A549 (cell line): ENCODE measurements around the gene GPR62. TPM values are rescaled to one million over a fixed set of nuclear protein-coding genes. Genes with fewer than 3 reads are reported as not detected.

ENCODE experiments used
- ATAC-seq, 2 experiments: fragments of 200-7000 bp in 1 of 2; fragments of >200 bp in 1 of 2; cut with Nextera tagmentation in 1 of 2; cut with Tn5 transposase in 1 of 2; 3 replicates each; pipeline versions ENCODE4 v1.8.0 to v1.9.1; 2018 to 2020; ENCODE audit warnings: mild to moderate bottlenecking in 1 of 2, moderate library complexity in 1 of 2
- CTCF ChIA-PET: fragments of 300-600 bp; sonication (Branson Sonifier 250); formaldehyde crosslinking; extraction: SDS; loops from one replicate; lab custom pipeline; 2021; ENCODE audit warnings: antibody characterized with exemption, inconsistent platforms; lab: Yijun Ruan, JAX
- POLR2A ChIA-PET: fragments of 350-600 bp; formaldehyde crosslinking; extraction: SDS; loops from one replicate; lab custom pipeline; 2021; ENCODE audit warnings: antibody characterized with exemption, inconsistent platforms; lab: Yijun Ruan, JAX
- DNase-seq, 2 experiments: peaks; one replicate each; pipeline versions ENCODE4 v3.0.0 to v3.0.0-alpha.2; 2011 to 2016; ENCODE audit warnings: low read depth in 1 of 2, low spot score in 1 of 2
- FAIRE-seq: peaks from 2 replicates; lab custom pipeline; 2011; peaks lifted over from hg19 to GRCh38; lab: Jason Lieb, UNC
- H3K27ac ChIP-seq, 2 experiments: fragments of >200 bp; sonication (Bioruptor Twin); formaldehyde crosslinking; 3 replicates each; pipeline ENCODE4 v1.5.1; 2016 to 2017
- H3K4me1 ChIP-seq: fragments of >200 bp; sonication (Bioruptor Twin); formaldehyde crosslinking; 3 replicates; pipeline ENCODE4 v1.6.1; 2016
- H3K4me2 ChIP-seq: fragments of >200 bp; sonication (Bioruptor Twin); formaldehyde crosslinking; 3 replicates; pipeline ENCODE4 v1.6.1; 2016
- H3K4me3 ChIP-seq: fragments of >200 bp; sonication (Bioruptor Twin); formaldehyde crosslinking; 3 replicates; pipeline ENCODE4 v1.5.1; 2016
- H3K9me3 ChIP-seq: fragments of >200 bp; sonication (Bioruptor Twin); formaldehyde crosslinking; 3 replicates; pipeline ENCODE4 v1.6.1; 2016
- BHLHE40 ChIP-seq: IDR thresholded peaks from 2 replicates; pipeline ENCODE4 v1.6.1; 2012; ENCODE audit warnings: low read depth, low read length, inconsistent platforms
- CBX2 ChIP-seq: fragments of 200-600 bp; sonication (generic); IDR thresholded peaks from 2 replicates; pipeline ENCODE4 v1.6.1; 2016; ENCODE audit warnings: low read depth, mild to moderate bottlenecking, borderline replicate concordance
- HMGXB4 ChIP-seq: fragments of 250-450 bp; sonication (Bioruptor Pico); IDR thresholded peaks from 2 replicates; pipeline ENCODE4 v1.5.0; 2021; ENCODE audit warnings: mild to moderate bottlenecking, moderate library complexity, borderline replicate concordance
- HOXB5 ChIP-seq: fragments of 250-450 bp; sonication (Bioruptor Pico); IDR thresholded peaks from 2 replicates; pipeline ENCODE4 v1.5.0; 2020; ENCODE audit warnings: mild to moderate bottlenecking, moderate library complexity
- JUN ChIP-seq, 2 experiments: fragments of >200 bp; sonication (Bioruptor Twin); formaldehyde crosslinking; IDR thresholded peaks; 2 replicates in 1 of 2; 3 replicates in 1 of 2; pipeline ENCODE4 v1.6.1; 2016 to 2017
- PHF8 ChIP-seq: fragments of 200-600 bp; sonication (generic); IDR thresholded peaks from 2 replicates; pipeline ENCODE4 v1.6.1; 2016; ENCODE audit warnings: low read depth, mild to moderate bottlenecking, antibody characterized with exemption, moderate library complexity, borderline replicate concordance
- POLR2A ChIP-seq: IDR thresholded peaks from 2 replicates; pipeline ENCODE4 v1.6.1; 2012; ENCODE audit warnings: mild to moderate bottlenecking, low read length
- RNF2 ChIP-seq: fragments of 200-600 bp; sonication (generic); IDR thresholded peaks from 2 replicates; pipeline ENCODE4 v1.6.1; 2016; ENCODE audit warnings: low read depth, mild to moderate bottlenecking, antibody characterized with exemption, moderate library complexity, borderline replicate concordance
- TP53 ChIP-seq: fragments of 250-450 bp; sonication (Bioruptor Pico); IDR thresholded peaks from 2 replicates; pipeline ENCODE4 v1.5.0; 2021; ENCODE audit warnings: mild to moderate bottlenecking, moderate library complexity
- ZSCAN20 ChIP-seq: fragments of 250-450 bp; sonication (Bioruptor Pico); IDR thresholded peaks from 2 replicates; pipeline ENCODE4 v1.8.0; 2022; ENCODE audit warnings: mild to moderate bottlenecking, moderate library complexity
- WGBS: methylation state at CpG from one replicate; pipeline ENCODE4 v1.1.6; 2017; ENCODE audit errors: missing lambda C conversion rate; 5-methylcytosine and 5-hydroxymethylcytosine counted together
- polyA plus RNA-seq, 4 experiments: library from polyadenylated mRNA; depleted of rRNA in 3 of 4; stranded (reverse); fragments of >200 nt; fragmentation: RNase III in 1 of 4; extraction: RNeasy Plus Mini Kit Qiagen cat#74134 plus additional on column Dnase treatment in 1 of 4; gene quantifications; 2 replicates in 3 of 4; 3 replicates in 1 of 4; pipeline ENCODE4 v1.2.3, GENCODE V29; 2011 to 2017
- TF ChIP-seq, protein P1 (sequence below): fragments of >200 bp; sonication (Bioruptor Twin); formaldehyde crosslinking; IDR thresholded peaks from 3 replicates; pipeline ENCODE4 v1.6.1; 2016

GPR62 gene
- polyA plus RNA-seq, 2 of the 4 experiments (the other 2 are of a cell fraction), result 0.05 TPM; not detected in 1

- no peaks in the 10 kb centered on the region for H3K9me3 ChIP-seq
- CTCF ChIA-PET, result interaction anchor here (0.6 to 7.1 kb wide), 17 partner anchors 9 to 1358 kb away, joined by 3 to 59 read pairs (median 6); partner anchors contain the start of genes ACY1, GPR62, PARP3 and RPL29
- no peak for TF ChIP-seq RNF2
- no peak for FAIRE-seq
- peak; percentile 28 to 48; a peak in 5 of 6 replicates for ATAC-seq
- 26% methylated on average over 14 of the region's 30 CpGs for WGBS
- peak overlapping the region; percentile 99 for H3K27ac ChIP-seq
- H3K4me3 ChIP-seq, result peak overlapping the region; percentile 87
- no peak for DNase-seq
- H3K4me1 ChIP-seq, result peaks cover 14% of the 10 kb centered on the region
- POLR2A ChIA-PET, result interaction anchor here (1.1 to 2.5 kb wide), 4 partner anchors 9 to 32 kb away, joined by 3 to 28 read pairs (median 11); partner anchors contain the start of genes ACY1, PARP3, RPL29 and RRP9
- peak overlapping the region; percentile 91 for H3K4me2 ChIP-seq
Observed at GRCh38 chr3:51974277-51974962, 19.2 kb downstream of the GPR62 start.

- DNase-seq, result peak; percentile 55 to 68
- peak in 1 of 2 experiments; percentile 24; a peak in 1 of 5 replicates for TF ChIP-seq JUN (IDR thresholded peaks at IDR 0.05)
- TF ChIP-seq BHLHE40, result no peak
- TF ChIP-seq, protein P1, sequence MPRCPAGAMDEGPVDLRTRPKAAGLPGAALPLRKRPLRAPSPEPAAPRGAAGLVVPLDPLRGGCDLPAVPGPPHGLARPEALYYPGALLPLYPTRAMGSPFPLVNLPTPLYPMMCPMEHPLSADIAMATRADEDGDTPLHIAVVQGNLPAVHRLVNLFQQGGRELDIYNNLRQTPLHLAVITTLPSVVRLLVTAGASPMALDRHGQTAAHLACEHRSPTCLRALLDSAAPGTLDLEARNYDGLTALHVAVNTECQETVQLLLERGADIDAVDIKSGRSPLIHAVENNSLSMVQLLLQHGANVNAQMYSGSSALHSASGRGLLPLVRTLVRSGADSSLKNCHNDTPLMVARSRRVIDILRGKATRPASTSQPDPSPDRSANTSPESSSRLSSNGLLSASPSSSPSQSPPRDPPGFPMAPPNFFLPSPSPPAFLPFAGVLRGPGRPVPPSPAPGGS, result 0 out of 3 replicates have a peak, but pooled peaks have one; percentile 24
- peak; percentile 86 for TF ChIP-seq POLR2A
- no peak for TF ChIP-seq HOXB5 (CRISPR knock-in tag)
- peak; percentile 54; the same call in 1 of the 2 replicates for TF ChIP-seq PHF8
- no peak for TF ChIP-seq ZSCAN20 (CRISPR knock-in tag)
- TF ChIP-seq, all 56 proteins: peak for 4
- FAIRE-seq (no peak), ATAC-seq (peak; percentile 80 to 88)
- Histone ChIP-seq H3K4me3 (peak within 1 kb of the TSS; percentile 87), H3K4me1 (peaks cover 14% of the 10 kb centered on the region), H3K4me2 (peak within 1 kb of the TSS; percentile 91), H3K27ac (peak within 1 kb of the TSS; percentile 99), H3K9me3 (no peaks in the 10 kb centered on the region)
- ChIA-PET CTCF (interaction anchor here (0.8 to 7.1 kb wide), 7 partner anchors 8 to 45 kb away, joined by 4 to 59 read pairs (median 19); partner anchors contain the start of genes ACY1, GPR62, PARP3 and RRP9), POLR2A (interaction anchor here (2.5 kb wide), 1 partner anchor 33 kb away, joined by 28 read pairs; the partner anchor contains the start of genes PARP3 and RRP9)
- 33% methylated on average over 14 of the region's 63 CpGs for WGBS
Observed at GRCh38 chr3:51974963-51975851, 20.0 kb downstream of the GPR62 start, which contains the start of gene ABHD14A. Gene ABHD14A, plus strand, starts transcription at chr3:51975064. Its CDS starts 72 bp downstream, at chr3:51975136.

GRCh38 chr3:51975852-51976549 is 20.8 kb downstream of the GPR62 start:
- H3K27ac ChIP-seq, result peak overlapping the region in 1 of 2 experiments; percentile 99; a peak in 2 of 6 replicates
- no peak for DNase-seq
- ATAC-seq, result no peak
- no peak for FAIRE-seq
- CTCF ChIA-PET, result interaction anchor here (3.3 to 4.0 kb wide), 2 partner anchors 12 to 32 kb away, joined by 19 to 59 read pairs; partner anchors contain the start of genes PARP3 and RRP9
- POLR2A ChIA-PET, result no interaction called here
- H3K4me3 ChIP-seq, result no peak overlapping the region; the same call in 2 of the 3 replicates
- peaks cover 14% of the 10 kb centered on the region for H3K4me1 ChIP-seq
- no peaks in the 10 kb centered on the region for H3K9me3 ChIP-seq
- no peak for TF ChIP-seq TP53 (CRISPR knock-in tag)
- TF ChIP-seq HMGXB4 (CRISPR knock-in tag), result no peak
- TF ChIP-seq CBX2, result no peak
- peak overlapping the region; percentile 91 for H3K4me2 ChIP-seq
- 79% methylated on average over 44 of the region's 46 CpGs for WGBS
